Measurements from ENCODE around the gene E2F7.

The E2F7 gene

DNA sequence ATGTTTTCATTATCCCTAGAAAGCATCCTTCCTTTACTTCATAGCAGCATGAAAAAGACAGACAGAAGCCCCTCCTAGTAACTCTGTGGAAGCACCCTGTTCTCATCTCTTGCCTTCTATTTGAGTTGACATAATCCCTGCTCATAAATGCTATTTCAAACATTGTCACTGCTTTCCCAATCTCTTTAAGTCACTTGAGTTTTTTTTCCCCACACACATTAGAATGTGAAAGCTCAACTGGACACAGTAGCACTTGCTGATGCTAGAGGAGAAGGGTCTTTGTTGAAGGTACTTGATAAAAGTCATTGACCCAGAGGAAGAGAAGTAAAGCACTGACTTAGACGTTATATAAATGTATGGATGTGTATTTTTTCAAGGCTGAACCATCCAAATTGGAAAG is 3.0 kb downstream of the E2F7 start:
- DNase-seq = no peak

DNA sequence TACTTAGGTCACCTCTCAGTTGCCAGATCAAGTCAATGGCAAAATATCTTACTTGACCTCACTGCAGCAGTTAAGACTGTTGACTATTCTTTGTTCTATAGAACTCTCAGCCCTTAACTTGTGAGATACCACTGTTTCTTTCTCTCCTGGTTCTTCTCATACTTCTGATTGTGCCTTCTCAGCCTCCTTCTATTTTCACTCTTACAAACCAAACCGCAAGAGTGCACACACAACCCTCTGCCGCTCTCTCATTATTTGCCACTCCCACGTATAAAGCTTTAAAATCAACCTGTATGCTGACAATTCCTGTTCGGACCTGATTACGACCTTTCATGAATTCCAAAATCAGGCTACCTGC is 4.5 kb downstream of the E2F7 start:
- DNase-seq = no peak

DNA sequence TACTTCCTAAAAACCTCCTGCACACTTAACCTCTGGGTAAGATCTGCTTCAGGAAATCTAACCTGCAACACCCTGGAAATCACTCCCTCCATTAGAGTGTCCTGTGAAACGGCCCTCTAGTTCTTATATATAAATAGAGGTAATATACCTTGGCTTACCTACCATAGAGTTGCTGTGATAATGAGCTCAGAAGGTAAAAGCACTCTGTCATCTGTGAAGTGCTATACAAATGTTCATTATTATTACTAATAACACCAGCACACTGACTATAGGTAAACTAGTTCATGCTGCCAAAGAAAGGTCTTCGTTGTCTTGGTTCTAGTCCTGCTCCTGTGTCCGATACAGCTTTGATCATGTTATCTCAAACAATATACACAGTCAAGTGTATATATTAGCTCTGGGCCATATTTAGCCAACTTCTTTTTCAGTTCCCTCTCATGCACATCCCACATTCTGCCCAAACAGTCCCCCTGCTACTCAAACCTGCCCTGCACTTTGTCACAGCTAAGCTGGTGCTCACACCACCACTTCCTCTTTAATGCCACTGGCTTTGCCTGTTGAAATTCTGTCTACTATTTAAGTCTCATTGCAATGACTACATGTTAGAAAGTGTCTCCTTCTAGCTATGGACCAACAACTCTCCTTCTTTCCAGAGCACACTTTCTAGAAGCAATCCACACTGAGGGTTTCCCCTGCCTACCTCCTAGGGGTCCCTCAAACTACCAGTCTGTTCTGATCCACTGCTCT is 5.1 kb downstream of the E2F7 start:
- no peak for DNase-seq

DNA sequence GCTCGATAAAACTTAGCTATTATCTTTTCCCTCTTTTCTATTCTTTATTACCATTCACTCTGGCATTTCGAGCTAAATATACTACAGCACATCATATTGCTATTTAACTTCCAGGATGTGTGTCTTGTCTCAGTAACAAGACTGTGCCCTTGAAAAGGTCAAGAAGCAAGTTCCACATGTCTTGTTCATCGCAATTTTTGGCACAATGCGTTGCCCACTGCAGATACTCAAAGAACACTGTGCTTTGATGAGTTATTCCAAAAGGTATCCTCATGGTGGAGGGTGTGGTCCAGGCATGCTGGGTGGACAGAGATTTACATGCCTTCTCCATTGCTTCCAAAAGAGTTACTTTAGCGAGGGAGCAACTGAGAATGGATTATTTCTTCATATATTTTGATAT is 6.6 kb downstream of the E2F7 start:
- DNase-seq = peak in 1 of 2 experiments; percentile 10

DNA sequence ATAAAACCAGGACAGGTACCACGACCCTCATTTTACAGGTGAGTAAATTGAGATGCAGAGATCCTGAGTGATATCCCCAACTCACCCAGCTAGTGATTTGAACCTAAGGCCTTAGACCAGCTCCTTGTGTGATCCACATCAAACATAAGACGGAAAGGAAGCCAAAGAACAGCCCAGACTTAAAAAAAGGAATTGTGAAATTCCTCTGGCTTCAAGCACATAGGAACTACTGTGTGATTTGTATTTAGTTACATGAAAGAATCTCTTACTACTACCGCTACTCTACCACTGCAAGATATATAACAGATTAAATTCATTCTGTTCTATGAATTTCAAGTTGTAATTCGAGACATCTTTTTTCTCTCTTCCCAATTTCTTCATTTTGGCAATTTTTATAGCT is 10.5 kb downstream of the E2F7 start:
- no peak for DNase-seq

DNA sequence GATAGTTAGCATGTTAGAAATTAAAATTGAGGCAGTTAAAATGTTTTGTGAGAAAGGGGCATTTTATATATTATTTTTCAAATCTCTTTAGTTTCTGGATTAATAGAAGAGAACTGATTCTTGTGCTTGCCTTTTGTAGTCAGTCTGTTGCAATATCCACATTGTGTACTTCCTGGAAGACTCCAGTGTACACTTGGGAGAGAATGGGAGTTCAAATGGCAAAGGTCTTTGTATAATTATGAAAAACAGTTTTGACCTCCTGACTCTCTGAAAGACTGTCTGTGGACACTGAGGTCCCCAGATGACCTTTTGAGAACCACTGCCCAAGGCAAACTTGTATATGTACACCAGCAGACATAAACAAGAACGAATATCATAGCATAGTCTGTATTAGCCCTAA is 12.1 kb downstream of the E2F7 start:
- DNase-seq = no peak

DNA sequence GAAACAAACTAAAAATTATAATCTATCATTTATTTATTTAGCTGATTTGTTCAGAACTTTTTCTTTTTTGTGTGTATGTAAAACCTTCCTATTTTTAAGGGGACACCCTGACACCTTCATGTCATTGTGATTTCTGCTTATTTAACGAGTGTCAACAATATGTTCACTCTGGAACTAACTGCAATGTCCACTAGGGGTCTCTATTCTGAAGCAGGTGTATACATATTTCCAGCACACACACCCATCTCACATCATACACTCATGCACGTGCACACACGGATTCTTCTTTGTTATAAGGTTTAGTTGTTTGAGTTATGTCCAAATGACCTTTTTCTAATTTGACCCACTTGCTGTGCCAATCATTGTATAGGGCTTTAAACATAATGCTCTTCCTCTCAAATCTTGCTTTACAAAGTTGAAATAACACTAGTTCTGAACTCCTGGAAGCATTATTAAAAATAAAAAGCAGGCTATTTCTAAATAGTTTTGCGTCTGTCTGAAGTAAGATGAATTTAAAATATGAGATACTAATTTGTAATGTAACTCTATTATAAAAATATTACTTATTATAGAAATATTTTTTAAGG is 15.5 kb downstream of the E2F7 start:
- DNase-seq = peak; percentile 61 to 79

DNA sequence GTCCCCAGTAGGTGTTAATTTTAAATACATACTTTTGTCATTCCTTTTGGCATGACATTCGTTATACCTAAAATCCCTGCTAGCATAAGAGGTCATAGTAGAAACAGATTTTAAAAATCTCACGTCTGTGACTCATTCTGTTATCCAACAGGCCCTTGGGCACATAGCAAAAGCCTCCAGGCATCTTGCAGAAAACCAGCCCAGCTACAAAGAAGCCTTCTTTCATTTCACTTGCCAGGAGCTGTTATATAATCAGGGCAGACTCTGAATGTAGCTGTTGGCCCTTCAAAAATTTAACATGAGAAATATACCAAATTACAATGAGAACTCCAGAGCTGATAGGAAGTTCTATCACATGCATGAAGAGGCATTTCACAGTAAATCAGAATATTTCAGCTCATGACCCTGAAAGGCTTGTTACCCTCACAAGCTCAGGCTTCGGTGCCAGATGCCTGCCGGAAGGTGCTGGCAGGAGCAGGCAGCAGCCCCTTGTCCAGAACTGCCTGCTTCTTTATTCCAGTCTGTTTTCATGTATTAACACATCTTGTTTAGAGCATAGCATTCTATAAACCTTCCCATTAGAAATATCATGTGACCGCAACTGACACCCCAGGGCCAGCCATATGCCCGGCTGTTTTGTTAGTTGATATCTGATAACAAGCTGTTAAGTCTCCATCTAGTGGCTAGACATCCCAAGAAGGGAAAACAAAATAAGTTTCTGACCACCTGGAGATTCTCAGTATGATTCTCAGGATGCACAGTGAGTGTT is 17.8 kb downstream of the E2F7 start:
- DNase-seq = no peak

DNA sequence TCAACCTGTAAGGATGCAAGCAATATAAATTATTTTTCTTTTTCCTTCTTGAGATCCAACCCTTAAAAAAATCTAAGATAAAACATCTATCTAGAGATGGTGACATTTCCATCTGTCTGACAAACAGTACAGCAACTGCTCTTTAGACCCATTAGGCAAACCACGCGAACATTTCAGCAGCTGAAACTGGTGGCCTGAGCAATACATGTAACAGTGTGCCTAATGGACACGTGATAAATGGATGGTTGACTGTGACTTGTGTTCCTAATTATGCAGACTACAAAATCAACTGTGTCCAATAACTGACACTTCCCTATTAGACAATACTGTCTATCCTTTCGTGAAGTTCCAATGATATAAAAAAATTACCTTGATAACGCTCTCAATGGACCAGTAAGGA is 18.9 kb downstream of the E2F7 start:
- no peak for DNase-seq

DNA sequence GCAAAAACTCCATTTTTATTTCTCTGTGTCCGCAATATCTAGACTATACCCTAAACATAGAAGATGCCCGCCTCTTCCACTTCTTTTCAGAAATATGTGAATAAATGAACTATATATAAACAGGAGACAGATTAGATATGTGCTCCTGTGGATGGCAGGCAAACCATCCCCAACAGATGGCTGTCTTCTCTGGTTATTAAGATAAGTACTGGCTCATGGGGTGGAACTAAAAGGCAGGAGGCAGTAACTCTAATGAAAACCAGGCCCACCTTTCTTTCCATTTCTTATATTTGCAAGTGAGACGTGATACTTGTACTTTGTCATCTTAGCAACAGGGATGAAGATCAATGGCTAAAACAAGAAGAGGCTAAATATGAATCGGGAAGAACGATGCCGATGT is 20.2 kb downstream of the E2F7 start:
- no peak for DNase-seq

DNA sequence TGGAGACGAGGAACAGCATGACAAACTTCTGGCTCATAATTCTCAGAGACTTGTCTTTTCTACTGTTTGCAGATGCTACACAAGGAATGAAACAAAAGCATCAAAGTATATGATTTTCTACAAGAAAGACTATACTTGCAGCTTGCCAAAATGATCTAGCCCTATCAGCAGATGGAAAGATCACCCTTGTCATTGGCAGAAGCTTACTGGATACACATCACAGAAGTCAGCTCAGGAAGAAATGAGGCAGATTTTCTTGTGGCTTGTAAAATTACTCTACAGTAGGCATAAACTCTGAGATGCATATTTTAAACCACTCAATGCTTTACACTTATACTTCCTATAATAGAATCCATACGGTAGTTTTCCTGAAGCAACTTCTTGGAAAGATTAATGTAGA is 20.6 kb downstream of the E2F7 start:
- DNase-seq = no peak

DNA sequence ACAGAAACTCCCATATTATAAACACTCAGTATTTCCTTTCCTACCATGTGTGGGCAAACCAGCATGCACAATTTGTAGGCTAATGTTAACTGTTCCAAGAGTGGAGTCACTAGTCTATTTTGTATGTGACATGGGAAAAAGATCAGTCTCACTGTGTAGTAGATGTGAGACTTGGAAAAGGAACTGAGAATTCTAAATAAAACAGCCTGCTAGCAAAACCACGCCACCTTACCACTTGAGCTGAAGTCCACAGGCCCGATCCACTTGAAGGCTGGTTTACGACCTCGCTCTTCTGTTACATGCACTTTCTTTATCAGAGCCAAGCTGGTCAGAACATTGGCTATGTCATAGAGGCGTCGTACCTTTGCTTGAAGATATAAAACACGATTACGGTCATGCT is 22.5 kb downstream of the E2F7 start:
- no peak for DNase-seq

DNA sequence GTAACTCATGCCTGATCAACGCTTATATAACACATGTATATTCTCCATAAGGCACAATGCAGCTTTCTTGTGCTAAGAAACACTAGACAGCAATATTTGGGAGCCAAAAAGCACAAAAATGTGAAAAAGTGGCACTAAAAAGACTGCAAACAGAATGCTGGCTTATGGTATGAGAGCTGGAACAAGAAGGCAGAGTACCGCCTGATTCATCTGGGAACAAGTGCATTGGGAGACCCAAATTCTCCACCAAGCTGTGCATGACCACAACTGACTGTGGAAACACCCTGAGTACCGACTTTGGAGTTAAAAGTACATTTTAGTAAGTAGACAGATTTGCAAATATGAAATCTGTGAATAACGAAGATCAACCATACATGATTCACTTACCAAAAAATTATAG is 25.1 kb downstream of the E2F7 start:
- no peak for DNase-seq

DNA sequence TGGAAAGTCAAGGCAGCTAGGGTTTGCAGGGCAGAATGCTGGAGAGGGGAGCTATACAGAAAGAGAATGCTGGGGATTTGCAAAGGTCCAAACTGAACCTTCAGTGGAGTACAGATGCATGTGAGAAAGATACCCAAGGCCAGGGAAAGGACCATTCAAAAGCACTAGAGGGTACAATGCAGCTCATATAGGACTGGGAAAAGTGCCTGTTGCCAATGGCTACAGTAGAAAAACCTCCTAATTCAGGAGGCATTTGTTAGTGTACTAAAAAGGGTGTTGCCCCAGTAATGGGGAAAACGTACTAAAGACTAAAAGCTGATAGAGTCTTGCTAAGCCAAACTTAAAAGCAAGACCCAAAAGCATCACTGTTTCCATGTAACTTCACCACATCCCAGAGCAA is 30.1 kb downstream of the E2F7 start:
- no peak for DNase-seq

DNA sequence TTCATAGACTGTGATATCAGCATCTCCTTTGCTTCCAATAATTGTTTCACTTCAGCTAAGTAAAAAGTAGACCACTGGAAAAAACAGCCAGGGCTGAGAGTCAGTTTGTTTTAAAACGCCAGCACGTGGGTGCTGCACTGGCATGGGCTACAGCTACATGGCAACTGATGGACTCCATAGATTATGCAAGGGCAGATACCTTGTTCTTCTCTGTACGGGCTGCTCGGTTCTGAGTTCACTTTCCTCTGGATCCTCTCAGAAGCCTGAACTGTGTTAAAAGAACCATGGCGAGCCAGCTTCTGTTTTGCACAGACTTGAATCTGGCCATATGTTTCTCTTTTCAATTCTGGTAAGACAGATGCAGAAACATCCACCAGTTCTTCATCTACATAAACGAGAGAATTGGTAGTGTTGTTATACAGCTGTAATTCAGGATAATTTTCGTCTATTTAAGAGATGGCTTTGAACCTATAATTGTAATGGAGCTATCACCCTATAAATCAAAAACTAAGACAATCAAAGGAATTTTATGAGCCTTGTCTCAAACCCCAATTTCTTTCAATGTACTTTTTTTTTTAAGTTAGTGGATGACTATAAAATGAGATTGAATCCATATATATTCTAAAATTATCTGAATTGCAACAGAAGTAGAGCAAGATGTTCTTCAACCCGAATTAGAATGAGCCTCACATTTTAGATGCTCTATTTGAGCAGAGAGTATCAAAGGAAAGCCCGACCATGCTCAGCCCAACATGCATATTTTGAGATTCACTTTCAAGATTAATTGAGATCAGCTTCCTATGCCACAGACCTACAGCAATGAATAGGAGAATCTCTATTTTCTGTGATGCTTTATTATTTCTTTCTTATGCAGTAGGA is 31.5 kb downstream of the E2F7 start:
- DNase-seq = no peak

DNA sequence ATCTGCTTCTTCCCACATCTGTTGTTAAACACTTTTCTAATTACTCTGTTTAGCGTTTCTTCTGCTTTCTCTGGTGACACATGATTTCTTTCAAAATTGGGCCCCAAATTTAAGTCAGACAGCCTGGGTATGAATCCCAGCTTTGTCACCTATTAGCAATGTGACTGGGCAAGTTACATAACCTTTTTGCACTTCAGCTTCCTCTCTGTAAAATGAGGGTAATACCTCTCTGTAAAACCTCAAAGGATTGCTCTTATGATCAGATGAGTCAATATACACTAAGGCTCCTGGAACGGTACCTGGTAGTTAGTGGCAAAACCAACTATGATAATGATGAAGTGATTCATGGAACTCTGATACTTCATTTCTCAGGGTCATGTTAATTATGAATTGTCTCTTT is 33.0 kb downstream of the E2F7 start:
- DNase-seq = no peak

DNA sequence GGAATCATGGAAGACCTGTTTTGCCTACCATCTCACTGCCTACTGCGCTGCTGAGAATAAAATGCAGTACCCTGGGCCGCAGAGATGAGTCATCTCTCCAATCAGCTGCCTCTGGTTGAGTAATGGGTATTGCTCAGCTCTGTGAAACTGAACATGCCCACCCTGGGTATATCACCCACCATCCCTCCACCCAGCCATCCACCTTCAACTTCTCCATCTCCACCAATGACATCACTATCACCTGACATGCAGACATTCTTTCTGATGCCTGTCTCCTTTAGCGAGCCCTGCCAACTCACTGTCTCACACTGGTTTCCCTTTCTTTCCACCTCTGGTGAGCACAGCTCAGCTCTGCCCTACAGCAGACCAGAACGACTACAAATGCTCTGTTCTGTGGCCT is 33.6 kb downstream of the E2F7 start:
- DNase-seq = no peak

DNA sequence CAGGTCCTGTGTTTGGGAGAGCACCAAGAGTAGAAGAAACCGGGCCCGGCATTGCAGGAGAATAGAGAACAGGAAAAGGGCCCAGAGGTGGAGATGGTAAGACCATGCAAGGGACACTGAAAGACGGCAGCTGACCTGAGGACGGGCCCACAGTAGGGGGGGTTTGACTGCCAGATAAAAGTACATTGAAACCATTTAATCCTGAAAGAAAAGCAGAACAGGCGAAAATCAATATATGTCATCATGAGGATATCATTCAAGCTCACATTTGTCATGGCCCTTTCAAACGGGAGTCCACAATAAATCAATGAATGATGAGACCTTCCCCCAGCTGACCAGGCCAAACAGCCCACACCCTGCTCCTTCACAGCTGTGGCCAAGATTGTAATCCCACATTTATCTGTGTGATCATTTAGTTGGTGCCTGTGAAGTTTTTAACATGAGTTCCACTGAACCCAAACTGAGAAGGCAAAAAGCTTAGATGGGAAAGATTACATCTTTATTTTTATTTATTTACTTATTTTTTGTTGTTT is 39.5 kb downstream of the E2F7 start:
- no peak for DNase-seq

DNA sequence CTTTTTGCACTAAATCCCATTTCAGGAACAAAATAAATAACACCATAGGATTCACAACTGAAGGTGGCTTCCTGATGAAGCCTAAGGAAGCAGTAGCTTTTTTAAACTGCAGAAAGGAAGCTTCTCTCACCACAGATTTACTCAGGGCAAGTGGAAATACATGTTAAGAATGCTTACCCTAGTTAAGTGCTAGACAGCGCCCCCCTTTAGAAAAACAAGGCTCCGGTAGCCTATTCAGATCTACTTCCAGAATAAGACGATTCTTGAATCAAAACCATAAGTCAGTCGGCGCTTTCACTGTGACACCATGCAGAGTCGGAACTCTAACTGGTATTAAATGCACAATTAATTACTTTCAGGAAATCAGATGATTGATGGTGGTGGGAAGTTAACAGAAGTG is 41.9 kb downstream of the E2F7 start:
- DNase-seq = no peak

DNA sequence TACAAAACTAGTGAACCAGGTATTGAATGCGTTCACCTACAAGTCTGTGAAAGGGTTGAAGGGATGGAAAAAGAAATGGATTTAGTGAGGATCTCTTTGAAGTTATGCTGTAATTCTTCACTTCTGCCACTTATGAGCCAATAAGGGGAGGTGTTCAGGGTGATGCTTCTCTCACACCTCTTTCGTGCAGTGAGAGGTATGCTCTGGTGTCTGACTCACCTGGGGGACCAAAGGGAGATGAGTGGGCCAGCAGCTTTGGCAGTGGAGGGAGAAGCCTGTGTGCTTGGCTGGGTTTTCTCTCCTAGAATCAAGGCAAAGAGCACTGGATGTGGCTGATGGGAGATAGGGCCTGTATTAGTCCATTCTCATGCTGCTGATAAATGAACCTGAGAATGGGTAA is 45.4 kb downstream of the E2F7 start:
- DNase-seq = no peak

DNA sequence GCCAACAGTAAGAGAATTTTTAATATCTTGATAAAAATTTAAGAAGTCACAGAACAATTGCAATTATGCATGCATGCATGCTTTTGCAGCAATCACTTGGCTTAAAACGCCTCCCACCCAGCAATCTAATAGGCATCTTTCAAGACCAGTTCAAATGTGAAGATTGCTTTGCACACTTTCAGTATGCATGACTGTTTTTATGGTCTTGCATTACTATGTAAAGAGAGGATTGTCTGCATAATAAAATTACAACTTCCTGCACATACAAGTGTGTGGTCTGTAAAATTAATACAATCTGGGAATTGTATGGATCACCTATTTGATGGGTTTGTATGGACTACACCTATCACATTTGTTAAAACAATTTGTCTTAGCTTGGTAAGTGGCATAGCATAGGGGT is 48.8 kb downstream of the E2F7 start:
- no peak for DNase-seq

DNA sequence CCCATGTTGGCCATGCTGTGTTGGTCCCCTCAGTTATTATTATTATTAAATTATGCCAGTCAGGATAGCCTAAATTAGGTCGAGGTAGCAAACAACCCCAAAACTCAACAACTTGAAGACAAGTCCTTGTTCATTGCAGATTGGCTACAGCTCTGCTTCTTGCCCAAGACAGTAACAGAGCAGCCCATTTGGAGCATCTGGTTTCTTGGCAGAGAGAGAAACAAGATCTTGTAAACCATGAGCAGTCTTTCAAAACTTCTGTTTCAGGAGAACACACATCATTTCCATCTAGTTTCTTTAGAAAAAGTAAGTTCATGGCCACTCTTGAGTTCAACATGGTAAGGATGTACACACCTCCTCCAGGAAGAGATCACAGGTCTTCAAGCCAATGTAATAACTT is 52.3 kb downstream of the E2F7 start:
- no peak for DNase-seq

Measured in SW 1271 (cell line).